HG03095 (cell line): Measurements from ENCODE around the gene UNC93A.
"Not testable (repeated sequence)": the region's sequence is repeated elsewhere in the genome, so short reads cannot be mapped to it uniquely, and the experiment has no call there.

Experiments
- ATAC-seq: cut with Tn5 transposase; IDR thresholded peaks from one replicate; pipeline ENCODE4 v1.9.1; 2021; ENCODE audit warnings: moderate library complexity; ENCODE audit not compliant: unreplicated experiment

UNC93A gene

DNA sequence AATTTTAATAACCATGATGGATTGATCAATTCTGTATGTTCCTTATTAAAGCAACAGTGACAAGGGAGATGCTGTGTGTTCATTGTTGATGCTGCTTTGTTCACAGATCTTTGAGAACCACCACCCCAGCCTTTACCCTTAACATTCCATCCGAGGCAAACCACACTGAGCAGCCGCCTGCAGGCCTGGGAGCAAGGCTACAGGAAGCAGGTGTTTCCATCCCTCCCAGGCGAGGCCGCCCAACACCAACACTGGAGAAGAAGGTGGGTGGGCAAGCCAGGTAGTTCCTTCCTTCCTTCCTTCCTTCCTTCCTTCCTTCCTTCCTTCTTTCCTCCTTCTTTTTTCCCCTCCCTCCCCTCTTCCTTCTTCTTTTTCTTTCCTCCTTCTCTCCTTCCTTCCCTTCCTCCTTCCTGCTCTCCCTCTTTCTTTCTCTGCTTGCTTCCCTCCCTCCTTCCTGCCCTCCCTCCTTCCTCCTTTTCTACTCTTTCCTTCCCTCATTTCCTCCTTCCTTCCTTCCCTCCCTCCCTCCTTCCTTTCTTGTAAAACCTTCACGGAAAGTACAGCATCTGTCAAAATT, 47.5 kb downstream of the UNC93A start:
- ATAC-seq = no peak

DNA sequence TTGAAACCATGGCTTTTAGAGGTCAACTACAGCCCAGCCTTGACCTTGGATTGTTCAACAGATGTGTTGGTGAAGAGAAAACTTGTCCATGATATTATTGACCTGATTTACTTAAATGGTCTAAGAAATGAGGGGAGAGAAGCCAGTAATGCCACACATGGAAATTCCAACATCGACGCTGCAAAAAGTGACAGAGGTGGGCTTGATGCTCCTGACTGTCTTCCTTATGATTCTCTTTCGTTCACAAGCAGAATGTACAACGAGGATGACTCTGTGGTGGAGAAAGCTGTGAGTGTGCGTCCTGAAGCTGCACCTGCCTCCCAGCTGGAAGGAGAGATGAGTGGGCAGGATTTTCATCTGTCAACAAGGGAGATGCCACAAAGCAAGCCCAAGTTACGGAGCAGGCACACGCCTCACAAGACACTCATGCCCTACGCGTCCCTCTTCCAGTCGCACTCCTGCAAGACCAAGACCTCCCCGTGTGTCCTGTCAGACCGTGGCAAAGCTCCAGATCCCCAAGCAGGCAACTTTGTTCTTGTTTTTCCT, 50.0 kb downstream of the UNC93A start:
- no peak for ATAC-seq

DNA sequence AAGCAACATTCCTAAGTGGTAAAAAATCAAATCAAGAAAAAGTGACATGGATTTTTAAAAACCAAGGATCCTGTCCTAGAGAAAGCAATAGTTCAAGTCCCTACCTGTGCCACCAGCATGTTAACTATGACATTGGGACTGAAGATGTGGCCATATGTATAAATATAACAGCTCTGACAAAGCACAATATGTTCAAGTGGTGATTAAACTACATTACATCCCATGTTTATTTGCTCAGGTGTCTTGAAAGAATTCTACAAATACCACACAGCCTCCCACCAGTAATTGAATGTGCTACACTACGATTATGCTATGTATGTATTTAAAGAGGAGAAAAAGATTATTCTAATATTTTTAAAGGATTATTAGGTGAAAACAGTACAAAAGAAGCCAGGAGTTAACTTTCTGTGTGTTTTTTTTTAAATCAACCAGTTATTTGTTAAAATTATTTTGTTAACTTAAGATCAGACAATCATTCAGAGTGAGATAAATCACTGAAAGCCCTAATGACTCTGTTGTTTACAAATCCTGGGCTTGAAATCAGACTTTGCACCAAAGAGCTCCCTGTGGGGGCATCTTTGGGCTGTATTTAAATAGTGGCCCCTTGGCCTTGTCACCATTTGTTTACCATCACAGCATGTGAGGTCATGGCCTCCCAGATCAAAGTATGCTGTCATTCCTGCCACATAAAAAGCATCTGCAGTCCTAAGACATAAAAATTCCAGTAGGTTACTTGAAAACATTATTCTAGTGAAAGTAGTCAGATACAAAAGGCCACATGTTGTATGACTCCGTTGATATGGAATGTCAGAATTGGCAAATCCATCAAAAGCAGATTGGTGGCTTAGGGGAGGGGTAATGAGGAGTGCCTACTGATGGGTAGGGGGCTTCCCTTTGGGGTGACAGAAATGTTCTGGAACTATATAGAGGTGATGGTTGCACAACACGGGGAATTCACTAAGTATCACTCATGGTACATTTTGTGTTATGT, 50.8 kb downstream of the UNC93A start:
- ATAC-seq = no peak

DNA sequence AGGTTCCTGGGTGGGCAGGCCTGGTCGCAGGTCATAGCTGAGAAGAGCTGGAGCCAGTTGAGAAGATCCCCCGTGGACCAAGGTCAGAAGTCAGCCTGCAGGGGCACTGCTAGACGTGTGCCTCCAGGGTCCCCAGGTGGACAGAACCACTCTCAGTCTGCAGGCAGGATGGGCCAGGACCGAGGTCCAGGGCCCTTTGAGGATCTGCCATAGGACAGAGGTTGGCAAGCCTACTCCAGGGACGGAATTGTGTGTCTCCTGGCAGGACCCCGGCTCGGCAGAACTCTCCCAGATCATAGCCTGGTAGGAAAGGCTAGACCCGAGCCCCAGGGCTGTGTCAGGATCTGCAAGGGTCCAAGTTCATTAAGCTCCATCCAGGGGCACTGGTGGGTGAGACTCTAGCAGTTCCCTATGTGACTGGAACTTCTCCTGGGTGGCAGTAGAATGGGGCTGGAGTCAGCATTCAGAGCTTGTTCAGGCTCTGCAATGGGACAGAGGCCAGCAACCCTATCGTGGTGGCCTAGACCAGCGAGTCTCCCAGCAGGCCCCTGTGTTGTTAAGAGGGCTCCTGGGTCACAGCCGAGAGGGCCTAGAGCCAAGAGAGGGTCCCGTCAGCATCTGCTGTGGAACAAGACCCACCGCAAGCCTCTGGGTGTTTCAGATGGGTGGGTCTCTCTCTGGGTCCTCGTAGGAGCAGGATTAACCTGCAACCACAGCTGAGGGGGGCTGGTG, 51.9 kb downstream of the UNC93A start:
- ATAC-seq = no peak

DNA sequence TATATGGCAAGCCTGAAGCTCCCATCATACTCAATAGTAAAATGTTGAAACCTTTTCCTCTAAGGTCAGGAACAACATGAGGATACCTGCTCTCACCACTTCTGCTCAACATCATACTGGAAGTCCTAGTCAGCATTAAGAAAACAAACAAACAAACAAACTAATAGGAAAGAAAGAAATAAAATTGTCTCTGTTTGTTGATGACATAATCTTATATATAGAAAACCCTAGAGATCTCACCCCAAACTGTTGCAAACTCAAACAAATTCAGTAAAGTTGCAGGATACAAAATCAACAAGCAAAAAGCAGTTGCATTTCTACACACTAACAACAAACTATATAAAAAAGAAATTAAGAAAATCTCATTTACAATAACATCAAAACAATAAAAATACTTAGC, 54.2 kb downstream of the UNC93A start:
- no peak for ATAC-seq

DNA sequence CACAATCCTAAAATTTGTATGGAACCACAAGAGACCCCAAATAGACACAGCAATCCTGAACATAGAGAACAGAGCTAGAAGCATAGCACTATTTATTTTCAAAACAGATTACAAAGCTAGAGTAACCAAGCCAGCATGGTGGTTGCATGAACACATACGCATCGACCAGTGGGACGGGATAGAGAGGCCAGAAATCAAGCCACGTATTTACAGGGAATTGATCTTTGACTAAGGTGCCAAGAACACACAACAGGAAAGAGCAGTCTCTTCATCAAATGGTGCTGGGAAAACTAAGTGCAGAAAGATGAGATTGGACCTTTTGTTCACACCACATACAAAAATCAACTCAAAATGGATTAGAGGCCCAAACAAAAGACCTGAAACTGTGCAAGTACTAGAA, 54.8 kb downstream of the UNC93A start:
- ATAC-seq = no peak

DNA sequence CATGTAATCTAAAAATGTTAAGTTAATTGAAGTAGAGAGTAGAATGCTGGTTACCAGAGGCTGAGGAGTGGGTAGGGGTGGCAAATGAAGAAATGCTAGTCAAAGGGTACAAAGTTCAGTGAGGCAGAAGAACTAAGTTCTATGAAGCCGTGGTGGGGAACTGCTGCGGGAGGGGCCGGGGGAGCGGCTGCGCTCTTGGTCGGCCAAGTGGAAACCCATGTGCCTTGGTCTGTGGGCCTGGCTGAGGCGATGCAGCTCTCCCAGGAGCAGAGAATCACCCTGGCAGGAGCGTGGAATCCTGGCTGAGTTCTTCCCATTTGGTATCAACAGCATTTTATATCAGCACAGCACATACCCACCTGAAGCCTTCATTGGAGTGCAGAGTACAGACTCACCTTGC, 56.1 kb downstream of the UNC93A start:
- ATAC-seq = no peak

DNA sequence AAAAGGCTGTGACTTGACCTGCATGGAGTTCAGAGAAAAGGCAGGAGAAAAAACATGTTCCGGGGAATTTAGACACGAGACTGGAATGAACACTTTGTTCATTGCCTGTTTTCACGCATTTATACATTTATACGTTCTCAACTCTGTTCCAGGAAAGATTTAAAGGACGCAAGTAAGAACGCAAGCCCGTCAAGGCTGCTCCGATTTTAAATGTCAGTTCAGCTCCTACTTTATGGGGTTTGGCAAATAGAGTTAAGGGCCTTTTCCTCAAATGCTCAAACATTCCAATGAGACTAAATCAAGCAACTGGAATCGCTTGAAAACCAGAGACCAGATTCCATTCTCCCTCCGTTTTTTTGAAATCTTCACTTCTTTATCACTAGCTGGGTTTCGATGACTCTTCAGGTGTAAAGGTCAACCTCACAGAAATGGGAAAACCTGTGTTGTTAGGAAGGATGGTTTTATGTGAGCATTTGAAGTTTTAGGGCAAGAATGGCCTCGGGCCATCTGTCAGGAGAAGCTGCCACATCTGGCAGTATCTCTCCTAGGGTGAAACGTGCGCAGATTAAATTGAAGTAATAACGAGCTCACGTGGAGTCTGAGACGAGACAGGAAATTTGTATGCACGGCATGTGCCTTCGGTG, 58.6 kb downstream of the UNC93A start:
- ATAC-seq = no peak

DNA sequence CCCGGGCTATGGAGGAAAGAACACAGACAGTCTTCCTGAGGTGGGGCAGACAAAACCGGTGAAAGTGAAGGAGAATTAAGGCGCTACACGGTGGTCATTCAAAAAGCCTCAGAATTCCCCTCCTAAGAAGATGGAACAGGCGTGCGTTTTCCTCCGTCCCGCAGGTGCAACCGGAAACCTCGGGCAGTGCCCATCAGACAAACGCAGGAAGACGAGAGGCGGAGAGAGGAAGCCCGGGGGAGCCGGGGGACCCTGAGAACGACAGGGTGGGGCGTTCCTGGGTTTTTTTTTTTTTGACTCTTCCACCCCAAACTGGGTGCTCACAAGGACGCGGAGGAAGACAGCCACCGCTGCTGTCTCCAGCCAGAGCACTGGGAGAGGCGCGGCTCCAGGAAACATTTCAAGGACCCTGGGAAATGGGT, 59.2 kb downstream of the UNC93A start:
- no peak for ATAC-seq

DNA sequence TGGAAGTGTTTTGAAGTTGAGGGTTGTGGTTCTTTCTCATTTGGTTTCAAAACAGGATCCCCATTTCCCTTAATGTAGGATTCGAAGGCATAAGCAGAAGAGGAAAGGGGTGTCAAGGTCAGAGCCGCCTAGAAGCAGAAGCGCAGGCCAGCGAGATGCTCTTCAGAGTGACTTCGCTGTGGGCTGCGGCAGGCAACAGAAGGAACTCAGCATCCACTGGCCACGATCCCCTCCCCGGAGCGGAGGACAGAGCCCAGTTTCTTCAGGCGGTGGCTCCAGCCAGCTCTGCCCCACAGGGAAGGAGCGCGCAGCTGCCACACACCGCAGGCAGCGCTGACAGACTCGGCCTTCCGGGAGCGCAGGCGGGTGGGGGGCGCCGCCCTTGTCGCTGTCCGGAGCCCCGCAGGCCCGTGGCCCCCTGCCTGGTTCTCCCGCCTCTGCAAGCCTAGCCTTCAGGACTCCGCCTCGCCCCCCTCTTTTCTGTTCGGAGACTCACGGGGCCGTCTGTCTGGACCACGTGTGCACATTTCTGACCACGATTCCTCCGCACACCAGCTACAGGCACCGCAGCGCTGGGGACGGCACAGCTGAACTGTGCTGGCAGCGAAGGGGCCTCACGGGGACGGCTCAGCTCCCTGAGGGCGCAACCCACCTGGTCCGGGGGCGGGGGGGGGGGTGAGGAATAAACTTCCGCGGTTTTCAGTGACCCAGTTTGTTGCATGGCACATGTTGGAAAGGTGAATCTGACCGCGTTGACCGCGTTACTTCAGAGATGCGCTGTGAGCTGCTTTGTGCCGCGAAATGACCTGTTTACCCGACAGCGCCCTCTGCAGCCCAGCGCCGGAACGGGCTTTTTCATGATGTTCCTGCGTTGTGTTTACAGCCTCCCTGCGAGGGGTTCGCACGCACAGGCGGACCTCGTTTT, 59.9 kb downstream of the UNC93A start:
- ATAC-seq = peak; percentile 53

DNA sequence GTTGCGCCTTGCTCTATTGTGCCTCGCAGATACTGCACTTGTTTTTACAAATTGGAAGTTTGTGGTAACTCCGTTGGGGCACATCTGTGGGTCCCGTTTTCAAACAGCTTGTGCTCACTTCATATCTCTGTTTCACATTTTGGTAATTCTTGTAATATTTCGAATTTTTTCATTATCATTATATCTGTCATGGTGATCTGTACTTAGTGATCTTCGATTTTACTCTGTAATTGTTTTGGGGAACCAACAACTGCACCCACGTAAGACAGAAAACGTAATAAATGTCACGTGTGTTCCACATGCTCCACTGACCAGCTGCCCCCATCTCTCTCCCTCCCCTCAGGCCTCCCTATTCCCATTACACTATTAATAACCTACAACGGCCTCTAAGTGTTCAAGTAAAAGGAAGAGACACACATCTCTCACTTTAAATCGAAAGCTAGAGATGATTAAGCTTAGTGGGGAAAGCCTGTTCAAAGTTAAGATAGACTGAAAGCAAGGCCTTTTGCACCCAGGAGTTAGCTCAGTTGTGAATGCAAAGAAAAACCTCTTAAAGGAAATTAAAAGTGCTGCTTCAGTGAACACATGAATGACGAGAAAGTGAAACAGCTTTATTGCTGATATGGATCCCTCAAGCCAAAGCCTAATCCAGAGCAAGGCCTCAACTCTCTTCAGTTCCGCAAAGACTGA, 60.7 kb downstream of the UNC93A start:
- ATAC-seq = peak; percentile 50

DNA sequence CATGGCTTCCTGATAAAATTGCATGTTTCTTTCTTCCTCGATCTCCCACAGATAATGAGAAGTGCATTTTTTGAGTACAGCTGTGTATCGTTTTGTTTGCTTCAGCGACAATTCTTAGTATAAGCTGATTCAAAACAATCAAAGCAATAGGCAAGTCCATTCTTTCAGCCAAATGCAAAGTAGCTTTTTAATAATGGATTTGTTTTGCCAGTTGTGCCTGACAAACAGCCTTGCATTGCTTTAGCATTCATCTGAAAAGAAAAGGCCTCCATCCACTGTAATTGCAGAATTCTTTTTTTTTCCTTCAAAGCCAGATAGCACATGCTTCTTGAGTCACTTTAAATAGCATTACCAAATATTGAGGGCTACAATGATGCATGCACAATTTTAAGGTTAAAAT, 65.8 kb downstream of the UNC93A start:
- ATAC-seq = no peak

DNA sequence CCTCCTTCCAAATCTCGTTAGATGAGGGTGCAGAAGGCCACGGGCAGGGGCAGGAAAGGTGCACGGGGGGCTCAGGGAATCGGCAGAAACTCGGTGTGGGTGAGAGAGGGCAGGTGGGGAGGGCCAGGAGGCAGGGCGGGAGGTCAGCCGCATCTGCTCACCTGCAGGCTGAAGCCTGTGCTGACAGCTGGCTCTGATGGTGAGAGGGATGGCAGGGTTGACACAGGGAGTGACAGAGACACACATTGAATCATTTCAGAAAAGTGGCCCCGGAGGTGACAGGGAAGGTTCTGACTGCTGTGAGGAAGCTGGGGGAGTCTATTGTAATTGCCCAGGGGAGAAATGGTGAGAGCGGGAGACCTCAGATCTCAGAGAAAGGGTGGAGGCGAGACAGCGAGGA, 67.3 kb downstream of the UNC93A start:
- ATAC-seq = not testable (repeated sequence)

DNA sequence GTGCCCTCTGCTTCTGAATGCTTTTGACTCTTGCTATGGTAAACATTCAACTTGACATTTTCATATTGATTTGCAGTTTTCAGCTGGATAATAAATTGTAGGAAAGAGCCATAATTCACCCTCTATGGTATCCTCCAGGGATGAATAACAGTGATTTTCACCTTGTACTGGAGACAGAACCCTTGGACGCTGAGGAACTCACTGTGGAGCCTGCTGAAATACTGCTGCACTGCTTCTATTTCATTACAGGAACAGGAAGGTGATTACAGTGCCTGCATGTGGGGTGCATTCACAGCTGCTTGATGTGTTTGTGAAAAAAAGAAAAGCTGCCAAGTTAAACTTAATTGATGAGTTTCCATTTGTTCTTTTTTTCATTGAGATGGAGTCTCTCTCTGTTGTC, 70.1 kb downstream of the UNC93A start:
- ATAC-seq = not testable (repeated sequence)
